HUES64 (cell line): Measurements from ENCODE around the gene EMCN.

ENCODE experiments used
- H3K27ac ChIP-seq: 2 replicates; pipeline ENCODE4 v1.7.0; 2013; ENCODE audit warnings: low read depth, low read length, inconsistent platforms
- H3K27me3 ChIP-seq: 2 replicates; pipeline ENCODE4 v1.6.1; 2013; ENCODE audit warnings: mild to moderate bottlenecking, low read length; ENCODE audit not compliant: insufficient read depth
- H3K36me3 ChIP-seq: 2 replicates; pipeline ENCODE4 v1.6.1; 2013; ENCODE audit warnings: mild to moderate bottlenecking, low read length; ENCODE audit not compliant: insufficient read depth
- H3K4me1 ChIP-seq: 2 replicates; pipeline ENCODE4 v1.6.1; 2013; ENCODE audit warnings: mild to moderate bottlenecking, low read length, moderate library complexity; ENCODE audit not compliant: insufficient read depth
- H3K4me3 ChIP-seq: 2 replicates; pipeline ENCODE4 v1.5.1; 2013; ENCODE audit warnings: mild to moderate bottlenecking, low read length, moderate library complexity
- H3K9ac ChIP-seq: 2 replicates; pipeline ENCODE4 v1.6.1; 2013; ENCODE audit warnings: mild to moderate bottlenecking, low read depth, low read length
- H3K9me3 ChIP-seq: 2 replicates; pipeline ENCODE4 v1.6.1; 2013; ENCODE audit warnings: low read depth, low read length; ENCODE audit not compliant: insufficient read depth
- WGBS: fragments of 150-250, 120-280 bp; methylation state at CpG from one replicate; pipeline ENCODE4 v1.1.7; 2013; ENCODE audit warnings: missing lambda C conversion rate; 5-methylcytosine and 5-hydroxymethylcytosine counted together

Gene EMCN

DNA sequence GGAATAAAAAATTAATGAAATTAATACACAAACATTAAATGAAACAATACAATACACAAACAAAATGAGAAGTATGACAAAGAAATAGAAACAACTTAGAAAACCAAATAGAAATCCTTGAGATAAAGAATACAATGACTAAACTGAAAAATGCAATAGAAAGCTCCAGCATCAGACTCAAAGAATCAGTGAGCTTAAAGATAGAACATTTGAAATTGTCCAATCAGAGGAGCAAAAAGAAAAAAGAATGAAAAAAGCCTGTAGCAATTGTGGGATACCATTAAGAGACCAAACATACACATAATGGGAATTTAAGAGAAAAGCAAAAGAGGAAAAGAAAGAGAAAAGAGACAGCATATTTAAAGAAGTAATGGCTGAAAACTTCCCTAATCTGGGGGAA, 25.7 kb downstream of the EMCN start:
- no peak overlapping the region for H3K4me3 ChIP-seq
- H3K9me3 ChIP-seq: no peaks in the 10 kb centered on the region
- H3K4me1 ChIP-seq: no peaks in the 10 kb centered on the region
- no peaks in the 10 kb centered on the region for H3K36me3 ChIP-seq
- no peak overlapping the region for H3K27ac ChIP-seq
- H3K27me3 ChIP-seq: no peaks in the 10 kb centered on the region
- H3K9ac ChIP-seq: no peak overlapping the region

DNA sequence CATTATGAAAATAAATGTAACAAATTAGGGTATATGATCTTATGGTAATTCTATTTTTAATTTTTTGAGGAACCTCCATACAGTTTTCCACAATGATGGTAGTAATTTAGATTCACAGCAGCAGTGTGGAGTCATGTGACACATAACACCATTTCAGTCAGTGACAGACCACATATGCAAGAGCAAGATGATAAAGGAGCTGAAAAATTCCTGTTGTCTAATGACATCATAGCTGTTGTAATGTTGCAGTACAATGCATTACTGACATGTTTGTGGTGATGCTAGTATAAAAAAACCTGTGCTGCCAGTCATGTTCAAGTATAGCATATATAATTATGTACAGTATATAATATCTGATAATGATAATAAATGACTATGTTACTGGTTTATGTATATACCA, 28.5 kb downstream of the EMCN start:
- Histone ChIP-seq H3K36me3 (no peaks in the 10 kb centered on the region), H3K9ac (no peak overlapping the region), H3K4me1 (no peaks in the 10 kb centered on the region), H3K27me3 (no peaks in the 10 kb centered on the region), H3K27ac (no peak overlapping the region), H3K4me3 (no peak overlapping the region), H3K9me3 (no peaks in the 10 kb centered on the region)

DNA sequence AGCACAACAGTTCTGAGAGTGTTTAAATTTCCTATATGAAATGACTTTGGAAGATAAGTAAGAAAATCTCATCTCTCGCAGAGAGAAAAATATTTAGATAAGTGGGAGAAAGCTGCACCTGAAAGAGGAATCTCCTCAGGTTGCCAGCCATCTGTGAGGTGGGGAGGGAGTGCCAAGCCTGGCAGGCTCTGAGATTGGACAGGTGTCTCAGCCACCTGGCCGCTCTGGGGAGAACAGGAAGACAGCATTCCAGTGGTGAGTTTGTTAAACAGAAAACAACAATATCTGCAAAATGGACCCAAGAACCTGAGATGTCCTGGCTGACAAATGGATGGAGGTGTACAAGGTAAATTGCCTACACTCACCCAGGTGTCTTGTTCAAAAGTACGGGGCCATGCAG, 31.3 kb downstream of the EMCN start:
- no peaks in the 10 kb centered on the region for H3K27me3 ChIP-seq
- no peaks in the 10 kb centered on the region for H3K36me3 ChIP-seq
- H3K27ac ChIP-seq: no peak overlapping the region
- H3K9ac ChIP-seq: no peak overlapping the region
- H3K4me3 ChIP-seq: no peak overlapping the region
- WGBS: 97% methylated on average over 3 of the region's 3 CpGs
- no peaks in the 10 kb centered on the region for H3K4me1 ChIP-seq
- no peaks in the 10 kb centered on the region for H3K9me3 ChIP-seq

DNA sequence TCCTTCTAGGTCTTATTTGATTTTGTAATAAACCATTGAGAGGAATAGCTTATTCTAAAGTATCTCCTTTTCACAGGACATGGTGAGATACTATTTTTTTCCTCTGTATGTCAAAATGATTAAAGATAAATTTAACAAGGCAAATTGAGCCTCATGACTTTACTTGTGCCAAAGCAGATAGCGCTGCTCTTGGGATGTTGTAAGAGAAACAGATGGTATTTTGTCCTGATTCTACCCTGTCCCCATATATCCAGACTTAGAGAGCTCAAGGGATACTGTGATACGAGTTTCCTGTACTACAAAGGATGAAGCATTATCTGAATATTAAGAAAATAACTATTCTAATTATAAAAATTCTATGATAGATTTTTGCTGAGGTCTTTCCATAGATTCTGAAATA, 34.0 kb downstream of the EMCN start:
- Histone ChIP-seq H3K9ac (no peak overlapping the region), H3K36me3 (no peaks in the 10 kb centered on the region), H3K4me3 (no peak overlapping the region), H3K9me3 (no peaks in the 10 kb centered on the region), H3K4me1 (no peaks in the 10 kb centered on the region), H3K27ac (no peak overlapping the region), H3K27me3 (no peaks in the 10 kb centered on the region)
- 100% methylated on average over 1 of the region's 2 CpGs for WGBS

DNA sequence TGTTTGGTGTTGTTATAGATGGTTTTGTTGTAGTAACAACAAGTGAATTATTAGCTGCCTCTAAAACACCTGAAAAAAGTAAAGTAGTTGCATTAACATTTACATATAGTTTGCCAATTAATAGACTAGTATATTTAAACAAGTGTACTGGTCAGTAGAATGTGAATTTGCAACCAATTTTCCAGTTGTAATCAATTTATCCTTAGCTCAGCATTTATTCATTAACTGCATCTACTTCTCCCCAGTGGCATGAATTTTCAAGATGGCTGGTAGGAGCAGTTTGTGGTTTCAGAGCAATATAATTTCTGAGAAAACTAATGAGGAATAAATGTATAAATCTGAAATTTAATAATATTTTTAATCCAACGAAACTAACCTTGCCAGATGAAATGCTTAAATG, 37.9 kb downstream of the EMCN start:
- Histone ChIP-seq H3K4me1 (no peaks in the 10 kb centered on the region), H3K27me3 (no peaks in the 10 kb centered on the region), H3K4me3 (no peak overlapping the region), H3K9me3 (no peaks in the 10 kb centered on the region), H3K36me3 (no peaks in the 10 kb centered on the region), H3K9ac (no peak overlapping the region), H3K27ac (no peak overlapping the region)
- WGBS: no CpG with 5 or more reads among the region's 1 CpG

DNA sequence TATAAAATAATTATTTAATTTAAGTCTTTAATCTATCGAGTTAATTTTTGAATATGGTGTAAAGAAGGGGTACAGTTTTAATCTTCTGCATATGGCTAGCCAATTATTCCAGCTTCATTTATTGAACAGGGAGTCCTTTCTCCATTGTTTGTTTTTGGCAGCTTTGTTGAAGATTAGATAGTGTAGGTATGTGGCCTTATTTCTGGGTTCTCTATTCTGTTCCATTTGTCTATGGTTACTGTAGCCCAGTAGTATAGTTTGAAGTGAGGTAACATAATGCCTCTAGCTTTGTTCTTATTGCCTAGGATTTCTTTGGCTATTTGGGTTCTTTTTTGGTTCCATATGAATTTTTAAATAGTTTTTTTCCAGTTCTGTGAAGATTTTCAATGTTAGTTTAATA, 48.3 kb downstream of the EMCN start:
- Histone ChIP-seq H3K27ac (no peak overlapping the region), H3K36me3 (no peaks in the 10 kb centered on the region), H3K9ac (no peak overlapping the region), H3K4me1 (no peaks in the 10 kb centered on the region), H3K9me3 (no peaks in the 10 kb centered on the region), H3K27me3 (no peaks in the 10 kb centered on the region), H3K4me3 (no peak overlapping the region)
- WGBS: no CpG with 5 or more reads among the region's 1 CpG

DNA sequence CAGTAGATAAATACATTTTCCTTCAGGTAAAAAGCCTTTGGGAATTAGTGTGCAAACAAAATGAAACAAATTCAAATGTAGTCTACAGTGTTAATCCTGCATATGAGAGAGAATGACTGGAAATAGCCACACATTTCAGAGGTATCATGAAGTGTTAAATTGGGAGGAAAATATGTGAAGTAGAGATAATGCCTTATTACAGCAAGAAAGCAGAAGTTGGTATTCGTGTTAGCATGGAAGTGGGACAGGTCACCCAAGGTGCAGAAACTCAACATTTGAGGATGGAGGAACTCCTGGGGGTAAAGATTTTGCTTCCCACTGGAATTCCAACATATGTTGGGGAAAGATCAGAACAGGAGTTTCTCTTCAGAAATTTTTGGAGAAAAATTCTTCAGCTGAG, 51.3 kb downstream of the EMCN start:
- 91% methylated on average over 1 of the region's 1 CpG for WGBS
- Histone ChIP-seq H3K4me3 (no peak overlapping the region), H3K36me3 (no peaks in the 10 kb centered on the region), H3K9me3 (no peaks in the 10 kb centered on the region), H3K9ac (no peak overlapping the region), H3K27ac (no peak overlapping the region), H3K27me3 (no peaks in the 10 kb centered on the region), H3K4me1 (no peaks in the 10 kb centered on the region)

DNA sequence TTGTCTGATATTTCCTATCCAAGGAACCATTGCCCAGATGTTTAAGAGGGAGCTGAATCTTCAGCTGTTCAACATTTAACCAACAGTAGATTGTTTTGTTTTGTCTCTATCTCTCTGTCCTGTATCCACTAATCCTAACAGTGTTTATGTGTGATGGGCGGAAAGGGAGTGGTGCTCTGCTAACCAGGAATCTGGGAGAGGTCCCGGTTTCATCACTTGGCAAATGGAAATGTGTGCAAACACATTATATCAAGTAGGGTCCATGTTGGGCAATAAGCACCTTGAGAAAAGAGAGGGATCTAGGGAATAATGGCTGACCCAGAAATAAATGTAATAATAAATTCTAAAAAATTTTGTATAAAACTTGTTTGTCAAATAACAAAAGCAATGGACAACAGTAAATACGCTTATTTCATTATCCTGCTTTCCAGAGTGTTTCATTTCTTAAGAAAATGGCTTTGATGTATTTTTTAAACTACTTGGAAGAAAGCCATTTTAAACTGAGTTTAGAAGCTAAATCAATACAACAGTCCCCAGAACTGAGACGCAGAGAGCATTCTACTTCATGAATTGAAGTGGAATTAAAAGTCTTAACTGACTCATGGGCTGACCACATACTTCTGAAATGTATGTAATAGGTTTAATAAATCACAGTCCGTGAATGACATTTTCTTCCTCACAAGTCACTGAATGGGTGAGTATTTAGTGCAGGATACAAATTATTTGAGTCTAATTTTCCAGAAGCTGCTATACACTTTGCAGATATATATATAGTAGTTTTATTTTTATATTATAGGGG, 55.8 kb downstream of the EMCN start:
- no peaks in the 10 kb centered on the region for H3K36me3 ChIP-seq
- H3K27ac ChIP-seq: no peak overlapping the region
- no peak overlapping the region for H3K4me3 ChIP-seq
- 99% methylated on average over 3 of the region's 5 CpGs for WGBS
- no peak overlapping the region for H3K9ac ChIP-seq
- H3K9me3 ChIP-seq: no peaks in the 10 kb centered on the region
- H3K4me1 ChIP-seq: no peaks in the 10 kb centered on the region
- H3K27me3 ChIP-seq: no peaks in the 10 kb centered on the region

DNA sequence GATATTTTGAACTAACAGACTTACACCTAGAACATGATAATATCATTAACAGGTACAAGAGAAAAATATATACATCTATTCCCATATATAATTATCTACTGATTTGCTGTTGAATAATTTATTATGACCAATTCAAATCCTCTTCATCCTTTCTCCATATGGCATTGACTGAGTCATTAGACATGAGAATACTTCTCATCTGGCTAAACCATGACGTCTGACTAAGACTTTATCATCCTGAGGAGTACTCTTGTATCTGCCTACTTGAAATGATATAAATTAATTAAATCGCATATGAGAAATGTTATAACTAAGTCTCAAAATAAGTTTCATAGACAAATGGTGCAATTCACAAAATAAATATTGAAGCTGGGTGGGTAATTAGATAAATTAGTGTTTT, 67.4 kb downstream of the EMCN start:
- WGBS: 85% methylated on average over 1 of the region's 2 CpGs

DNA sequence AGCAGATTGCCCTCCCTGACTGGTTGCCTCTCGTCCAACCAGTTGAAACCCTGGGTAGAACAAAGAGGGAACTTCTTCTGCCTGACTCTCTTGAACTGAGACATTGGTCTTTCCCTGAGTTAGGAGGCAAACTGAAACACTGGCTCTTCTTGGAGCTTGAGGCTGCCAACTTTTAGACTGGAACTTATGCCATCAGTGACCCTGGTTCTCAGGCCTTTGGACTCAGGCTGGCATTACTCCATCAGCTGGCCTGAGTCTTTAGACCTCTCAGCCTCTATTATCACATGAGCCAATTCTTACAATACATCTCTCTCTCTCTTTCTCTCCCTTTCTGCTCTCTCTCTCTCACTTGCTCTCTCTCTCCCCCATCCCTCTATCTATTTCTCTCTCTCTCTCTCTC, 86.4 kb downstream of the EMCN start:
- Histone ChIP-seq H3K4me1 (no peaks in the 10 kb centered on the region), H3K9me3 (no peaks in the 10 kb centered on the region), H3K27ac (no peak overlapping the region), H3K36me3 (no peaks in the 10 kb centered on the region), H3K4me3 (no peak overlapping the region), H3K9ac (no peak overlapping the region), H3K27me3 (no peaks in the 10 kb centered on the region)
- WGBS: 98% methylated on average over 1 of the region's 1 CpG

More for the DNA sequence above, 67.4 kb downstream of the EMCN start:
- Histone ChIP-seq H3K4me1 (no peaks in the 10 kb centered on the region), H3K9me3 (no peaks in the 10 kb centered on the region), H3K27me3 (no peaks in the 10 kb centered on the region), H3K9ac (no peak overlapping the region), H3K36me3 (no peaks in the 10 kb centered on the region), H3K4me3 (no peak overlapping the region), H3K27ac (no peak overlapping the region)

DNA sequence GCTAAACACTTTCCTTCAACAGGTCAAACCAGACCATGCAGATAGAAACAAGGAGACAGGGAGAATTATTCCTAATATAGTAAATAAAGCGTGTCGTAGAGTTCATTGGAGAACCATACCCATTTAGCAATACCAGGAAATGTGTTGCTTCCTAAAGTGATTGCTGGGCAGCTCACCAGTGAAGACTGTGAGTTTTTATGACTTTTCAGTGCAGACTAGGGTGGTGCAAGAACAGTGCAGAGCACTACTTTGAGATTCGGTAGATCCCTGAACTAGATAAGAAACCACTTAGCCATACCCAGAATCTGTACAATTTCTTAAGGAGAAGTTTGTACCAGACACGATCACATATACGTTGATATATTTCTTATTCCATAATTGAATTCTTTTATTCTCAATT, 87.4 kb downstream of the EMCN start:
- no peak overlapping the region for H3K27ac ChIP-seq
- H3K9ac ChIP-seq: no peak overlapping the region
- 94% methylated on average over 1 of the region's 5 CpGs for whole genome bisulfite sequencing
- no peaks in the 10 kb centered on the region for H3K4me1 ChIP-seq
- H3K27me3 ChIP-seq: no peaks in the 10 kb centered on the region
- H3K9me3 ChIP-seq: no peaks in the 10 kb centered on the region
- H3K36me3 ChIP-seq: no peaks in the 10 kb centered on the region
- no peak overlapping the region for H3K4me3 ChIP-seq

DNA sequence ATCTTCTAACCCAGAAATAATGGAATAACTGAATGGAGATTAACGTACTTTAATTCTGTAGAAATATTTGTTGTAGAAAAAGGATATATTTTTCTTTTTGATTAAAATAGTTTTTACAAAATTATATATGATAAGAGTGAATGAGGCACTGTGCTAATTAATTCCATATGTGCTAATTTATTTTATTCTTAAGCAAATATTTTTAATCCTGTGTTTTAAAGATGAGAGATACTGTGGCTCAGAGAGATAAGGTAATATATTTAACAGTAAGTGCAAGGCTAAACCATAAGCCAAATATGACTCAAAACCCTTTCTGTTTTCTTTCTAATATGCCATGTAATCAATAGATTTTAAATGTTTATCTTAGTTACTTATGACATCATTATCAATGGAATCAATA, 88.2 kb downstream of the EMCN start:
- H3K36me3 ChIP-seq: no peaks in the 10 kb centered on the region
- no CpG with 5 or more reads among the region's 1 CpG for WGBS
- no peaks in the 10 kb centered on the region for H3K27me3 ChIP-seq
- no peak overlapping the region for H3K4me3 ChIP-seq
- no peaks in the 10 kb centered on the region for H3K4me1 ChIP-seq
- no peak overlapping the region for H3K27ac ChIP-seq
- H3K9ac ChIP-seq: no peak overlapping the region
- H3K9me3 ChIP-seq: no peaks in the 10 kb centered on the region
